ENCODE measurements around the gene RBM45. TPM values are rescaled to one million over a fixed set of nuclear protein-coding genes. Genes with fewer than 3 reads are reported as not detected.

Gene RBM45
- total RNA-seq, 1 donor from 2014 or later, result 11.3 TPM

DNA sequence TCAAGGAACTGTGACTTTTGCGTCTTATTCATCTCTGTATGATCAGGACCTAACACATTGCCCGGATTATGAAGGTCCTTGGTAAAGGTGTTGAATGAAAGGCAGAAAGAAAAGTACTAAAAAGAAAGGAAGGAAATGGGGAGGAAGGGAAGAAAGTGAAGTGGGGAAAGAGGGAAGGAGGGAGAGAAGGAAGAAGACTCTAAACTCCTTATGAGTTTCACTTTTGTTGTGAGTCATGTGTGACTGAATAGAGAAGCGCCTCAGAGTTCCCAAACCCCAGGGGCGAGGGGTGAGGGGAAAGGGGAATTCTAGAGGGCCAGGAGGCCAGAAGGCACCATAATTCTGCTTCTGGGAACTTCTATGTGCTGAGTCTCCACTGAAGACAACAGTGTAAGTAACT, 51.2 kb downstream of the RBM45 start:
- TF ChIP-seq, protein P1, sequence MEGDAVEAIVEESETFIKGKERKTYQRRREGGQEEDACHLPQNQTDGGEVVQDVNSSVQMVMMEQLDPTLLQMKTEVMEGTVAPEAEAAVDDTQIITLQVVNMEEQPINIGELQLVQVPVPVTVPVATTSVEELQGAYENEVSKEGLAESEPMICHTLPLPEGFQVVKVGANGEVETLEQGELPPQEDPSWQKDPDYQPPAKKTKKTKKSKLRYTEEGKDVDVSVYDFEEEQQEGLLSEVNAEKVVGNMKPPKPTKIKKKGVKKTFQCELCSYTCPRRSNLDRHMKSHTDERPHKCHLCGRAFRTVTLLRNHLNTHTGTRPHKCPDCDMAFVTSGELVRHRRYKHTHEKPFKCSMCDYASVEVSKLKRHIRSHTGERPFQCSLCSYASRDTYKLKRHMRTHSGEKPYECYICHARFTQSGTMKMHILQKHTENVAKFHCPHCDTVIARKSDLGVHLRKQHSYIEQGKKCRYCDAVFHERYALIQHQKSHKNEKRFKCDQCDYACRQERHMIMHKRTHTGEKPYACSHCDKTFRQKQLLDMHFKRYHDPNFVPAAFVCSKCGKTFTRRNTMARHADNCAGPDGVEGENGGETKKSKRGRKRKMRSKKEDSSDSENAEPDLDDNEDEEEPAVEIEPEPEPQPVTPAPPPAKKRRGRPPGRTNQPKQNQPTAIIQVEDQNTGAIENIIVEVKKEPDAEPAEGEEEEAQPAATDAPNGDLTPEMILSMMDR (IDR thresholded peaks at IDR 0.05), result no peak
- Histone ChIP-seq H3K9me3 (no peaks in the 10 kb centered on the region), H3K36me3 (no peaks in the 10 kb centered on the region), H3K4me1 (no peaks in the 10 kb centered on the region), H3K27ac (no peak overlapping the region), H3K4me3 (no peak overlapping the region), H3K27me3 (no peaks in the 10 kb centered on the region)
- intact Hi-C loops (cut with DNase I), result no loop called here
- ATAC-seq, result no peak
- no peak for DNase-seq

DNA sequence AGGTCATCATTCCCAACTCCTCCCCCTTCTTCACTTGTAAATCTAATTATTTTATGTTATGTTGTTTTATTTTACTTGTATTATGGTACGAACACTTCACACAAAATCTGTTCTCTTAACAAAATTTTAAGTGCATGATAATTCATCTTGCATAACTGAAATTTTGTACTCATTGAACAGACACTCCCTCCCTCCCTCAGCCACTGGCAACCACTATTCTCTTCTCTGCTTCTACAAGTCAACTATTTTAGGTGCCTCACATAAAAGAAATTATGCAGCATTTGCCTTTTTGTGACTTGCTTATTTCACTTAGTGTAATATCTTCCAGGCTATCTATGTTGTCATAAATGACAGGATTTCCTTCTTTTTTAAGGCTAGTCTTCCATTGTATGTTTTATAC, 51.7 kb downstream of the RBM45 start:
- H3K4me1 ChIP-seq, result no peaks in the 10 kb centered on the region
- TF ChIP-seq, protein P1 (IDR thresholded peaks at IDR 0.05), result no peak
- H3K36me3 ChIP-seq, result no peaks in the 10 kb centered on the region
- ATAC-seq (no peak), DNase-seq (no peak)
- no peaks in the 10 kb centered on the region for H3K9me3 ChIP-seq
- H3K27me3 ChIP-seq, result no peaks in the 10 kb centered on the region
- intact Hi-C loops (cut with DNase I), result no loop called here
- H3K4me3 ChIP-seq, result no peak overlapping the region
- H3K27ac ChIP-seq, result no peak overlapping the region

DNA sequence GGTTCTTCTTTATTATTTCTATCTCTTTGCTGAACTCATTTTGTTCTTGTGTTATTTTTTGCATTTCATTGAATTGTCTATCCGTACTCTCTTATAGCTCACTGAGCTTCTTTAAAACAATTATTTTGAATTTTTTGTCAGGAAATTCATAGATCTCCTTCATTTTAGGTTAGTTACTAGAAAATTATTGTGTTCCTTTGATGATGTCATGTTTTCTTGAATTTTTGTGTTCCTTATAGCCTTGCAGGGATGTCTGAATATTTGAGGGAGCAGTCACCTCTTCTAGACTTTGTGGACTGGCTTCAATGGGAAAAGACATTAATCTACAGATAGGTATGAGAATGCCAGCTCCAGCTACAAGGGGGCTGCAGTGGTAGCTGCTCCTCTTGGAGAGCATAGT, 61.4 kb downstream of the RBM45 start:
- Histone ChIP-seq H3K4me3 (no peak overlapping the region), H3K27ac (no peak overlapping the region), H3K4me1 (no peaks in the 10 kb centered on the region), H3K27me3 (no peaks in the 10 kb centered on the region), H3K36me3 (no peaks in the 10 kb centered on the region), H3K9me3 (no peaks in the 10 kb centered on the region)
- DNase-seq, result no peak
- TF ChIP-seq, protein P1 (IDR thresholded peaks at IDR 0.05), result no peak
- intact Hi-C loops (cut with DNase I), result no loop called here
- ATAC-seq, result no peak

DNA sequence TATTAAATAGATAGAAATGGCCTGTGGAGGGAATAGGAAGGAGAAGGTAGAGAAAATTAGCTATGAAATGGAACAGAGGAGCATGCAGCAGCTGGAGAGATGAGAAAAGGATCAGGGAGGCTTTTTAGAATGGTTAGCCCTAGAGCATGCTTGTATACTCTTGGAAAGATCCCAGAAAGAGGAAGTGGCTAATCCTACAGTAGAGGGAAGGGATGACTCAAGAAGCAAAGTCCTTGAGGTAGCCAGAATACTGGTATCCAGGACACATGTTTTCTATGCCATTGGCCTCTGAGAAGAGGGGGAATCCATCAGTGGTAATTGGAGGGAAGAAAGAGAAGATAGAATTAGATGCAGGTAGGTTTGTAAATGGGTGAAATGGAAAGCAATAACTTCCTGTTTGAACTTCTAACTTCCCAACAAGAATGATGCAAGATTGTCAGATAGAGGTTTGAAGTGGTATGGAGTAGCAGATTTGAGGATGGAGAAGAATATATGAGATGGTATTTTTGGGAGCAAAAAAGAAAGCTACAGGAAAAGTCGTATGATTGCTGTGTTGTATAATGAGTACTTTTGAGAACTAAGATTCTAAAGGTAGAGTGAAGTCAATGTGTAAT, 64.9 kb downstream of the RBM45 start:
- Histone ChIP-seq H3K27me3 (no peaks in the 10 kb centered on the region), H3K27ac (no peak overlapping the region), H3K4me3 (no peak overlapping the region), H3K4me1 (no peaks in the 10 kb centered on the region), H3K9me3 (no peaks in the 10 kb centered on the region), H3K36me3 (no peaks in the 10 kb centered on the region)
- DNase-seq (no peak), ATAC-seq (no peak)
- intact Hi-C loops (cut with DNase I), result no loop called here
- TF ChIP-seq, protein P1 (IDR thresholded peaks at IDR 0.05), result no peak

Other genes starting within 250 kb of the RBM45 start
- not detected for gene PDE11A, start 39.7 kb upstream of the RBM45 start, total RNA-seq
- gene OSBPL6, start 82.1 kb downstream of the RBM45 start, total RNA-seq, result 2.6 TPM